ENCODE results near the gene SCP2. TPM values are rescaled to one million over a fixed set of nuclear protein-coding genes. Genes with fewer than 3 reads are reported as not detected.

SCP2 gene
- total and polyA plus RNA-seq, 2 donors = 121 to 137 TPM

GRCh38 chr1:53047737-53048736 lies 121.0 kb downstream of the SCP2 start:
- Histone ChIP-seq H3K4me1 (ENCODE audit: insufficient read depth) (no peaks in the 10 kb centered on the region), H3K36me3 (ENCODE audit: insufficient read depth) (peaks cover 2% of the 10 kb centered on the region), H3K4me3 (ENCODE audit: low read depth, low read length) (no peak overlapping the region), H3K27ac (ENCODE audit: low read depth) (no peak overlapping the region)
- no peak for DNase-seq (ENCODE audit: extremely low spot score)
- 66% methylated on average over 5 of the region's 5 CpGs for WGBS

GRCh38 chr1:53048960-53049573 lies 122.0 kb downstream of the SCP2 start:
- Histone ChIP-seq H3K4me3 (ENCODE audit: low read depth, low read length) (no peak overlapping the region), H3K36me3 (ENCODE audit: insufficient read depth) (peaks cover 2% of the 10 kb centered on the region), H3K27ac (ENCODE audit: low read depth) (no peak overlapping the region), H3K4me1 (ENCODE audit: insufficient read depth) (no peaks in the 10 kb centered on the region)
- WGBS = 81% methylated on average over 3 of the region's 3 CpGs
- DNase-seq (ENCODE audit: extremely low spot score) = no peak

- no peaks in the 10 kb centered on the region for H3K4me1 ChIP-seq (ENCODE audit: insufficient read depth)
- peaks cover 2% of the 10 kb centered on the region for H3K36me3 ChIP-seq (ENCODE audit: insufficient read depth)
- WGBS = 83% methylated on average over 3 of the region's 3 CpGs
- no peak for DNase-seq (ENCODE audit: extremely low spot score)
- no peak overlapping the region for H3K27ac ChIP-seq (ENCODE audit: low read depth)
- H3K4me3 ChIP-seq (ENCODE audit: low read depth, low read length) = no peak overlapping the region
Measured at GRCh38 chr1:53049574-53049967, 122.5 kb downstream of the SCP2 start.

GRCh38 chr1:53050310-53050709 lies 123.2 kb downstream of the SCP2 start:
- Histone ChIP-seq H3K4me3 (ENCODE audit: low read depth, low read length) (no peak overlapping the region), H3K27ac (ENCODE audit: low read depth) (no peak overlapping the region), H3K36me3 (ENCODE audit: insufficient read depth) (peaks cover 2% of the 10 kb centered on the region), H3K4me1 (ENCODE audit: insufficient read depth) (no peaks in the 10 kb centered on the region)
- 80% methylated on average over 2 of the region's 2 CpGs for WGBS
- no peak for DNase-seq (ENCODE audit: extremely low spot score)

- H3K27ac ChIP-seq (ENCODE audit: low read depth) = no peak overlapping the region
- no peaks in the 10 kb centered on the region for H3K4me1 ChIP-seq (ENCODE audit: insufficient read depth)
- 13% methylated on average over 1 of the region's 1 CpG for WGBS
- H3K36me3 ChIP-seq (ENCODE audit: insufficient read depth) = peaks cover 2% of the 10 kb centered on the region
- H3K4me3 ChIP-seq (ENCODE audit: low read depth, low read length) = no peak overlapping the region
- DNase-seq (ENCODE audit: extremely low spot score) = no peak
Measured at GRCh38 chr1:53051676-53052075, 124.6 kb downstream of the SCP2 start.

- Histone ChIP-seq H3K4me3 (ENCODE audit: low read depth, low read length) (no peak overlapping the region), H3K4me1 (ENCODE audit: insufficient read depth) (no peaks in the 10 kb centered on the region), H3K27ac (ENCODE audit: low read depth) (no peak overlapping the region), H3K36me3 (ENCODE audit: insufficient read depth) (no peaks in the 10 kb centered on the region)
- 54% methylated on average over 2 of the region's 2 CpGs for WGBS
- no peak for DNase-seq (ENCODE audit: extremely low spot score)
Measured at GRCh38 chr1:53057127-53057526, 130.1 kb downstream of the SCP2 start.

- DNase-seq (ENCODE audit: extremely low spot score) = no peak
- Histone ChIP-seq H3K4me3 (ENCODE audit: low read depth, low read length) (no peak overlapping the region), H3K4me1 (ENCODE audit: insufficient read depth) (no peaks in the 10 kb centered on the region), H3K36me3 (ENCODE audit: insufficient read depth) (no peaks in the 10 kb centered on the region), H3K27ac (ENCODE audit: low read depth) (no peak overlapping the region)
- WGBS = 36% methylated on average over 1 of the region's 1 CpG
Measured at GRCh38 chr1:53060579-53060978, 133.5 kb downstream of the SCP2 start.

GRCh38 chr1:53061123-53061858 lies 134.2 kb downstream of the SCP2 start:
- WGBS = 49% methylated on average over 19 of the region's 19 CpGs

GRCh38 chr1:53061859-53062707 lies 135.0 kb downstream of the SCP2 start, which contains the start of gene PODN:
PODN (plus strand) TSS chr1:53062213; CDS start chr1:53069856, 7,643 bp downstream.
- under 1% methylated on average over 73 of the region's 73 CpGs for WGBS
- Histone ChIP-seq H3K27ac (ENCODE audit: low read depth) (no peak within 1 kb of the TSS), H3K4me1 (ENCODE audit: insufficient read depth) (no peaks in the 10 kb centered on the region), H3K36me3 (ENCODE audit: insufficient read depth) (no peaks in the 10 kb centered on the region), H3K4me3 (ENCODE audit: low read depth, low read length) (peak within 1 kb of the TSS; percentile 61)
- DNase-seq (ENCODE audit: extremely low spot score) = no peak

More at GRCh38 chr1:53061123-53061858, 134.2 kb downstream of the SCP2 start:
- Histone ChIP-seq H3K4me1 (ENCODE audit: insufficient read depth) (no peaks in the 10 kb centered on the region), H3K4me3 (ENCODE audit: low read depth, low read length) (peak overlapping the region; percentile 61), H3K36me3 (ENCODE audit: insufficient read depth) (no peaks in the 10 kb centered on the region), H3K27ac (ENCODE audit: low read depth) (no peak overlapping the region)
- peak; percentile 21 for DNase-seq (ENCODE audit: extremely low spot score)

GRCh38 chr1:53062708-53063591 lies 135.9 kb downstream of the SCP2 start:
- H3K27ac ChIP-seq (ENCODE audit: low read depth) = no peak overlapping the region
- no peak for DNase-seq (ENCODE audit: extremely low spot score)
- H3K4me3 ChIP-seq (ENCODE audit: low read depth, low read length) = peak overlapping the region; percentile 61
- WGBS = 19% methylated on average over 61 of the region's 61 CpGs
- H3K4me1 ChIP-seq (ENCODE audit: insufficient read depth) = no peaks in the 10 kb centered on the region
- H3K36me3 ChIP-seq (ENCODE audit: insufficient read depth) = no peaks in the 10 kb centered on the region

- Histone ChIP-seq H3K27ac (ENCODE audit: low read depth) (no peak overlapping the region), H3K4me3 (ENCODE audit: low read depth, low read length) (no peak overlapping the region), H3K36me3 (ENCODE audit: insufficient read depth) (no peaks in the 10 kb centered on the region), H3K4me1 (ENCODE audit: insufficient read depth) (no peaks in the 10 kb centered on the region)
- DNase-seq (ENCODE audit: extremely low spot score) = no peak
- 93% methylated on average over 9 of the region's 9 CpGs for WGBS
Measured at GRCh38 chr1:53063744-53064515, 136.9 kb downstream of the SCP2 start.

All from urinary bladder (tissue), 4 donors.